NB4 (cell line): ENCODE data around the gene UBAC2.

Source experiments
- DNase-seq: peaks from one replicate; pipeline ENCODE4 v3.0.0; 2010; ENCODE audit warnings: low read depth
- H3K4me3 ChIP-seq: one replicate; pipeline ENCODE4 v1.5.1; 2011; ENCODE audit warnings: mild to moderate bottlenecking, low read depth, low read length, moderate library complexity
- MYC ChIP-seq: IDR thresholded peaks from 2 replicates; pipeline ENCODE4 v1.6.1; 2011; ENCODE audit warnings: low read depth, low read length
- POLR2A ChIP-seq: IDR thresholded peaks from 2 replicates; pipeline ENCODE4 v1.6.1; 2011; ENCODE audit warnings: mild to moderate bottlenecking; ENCODE audit not compliant: insufficient read length; ENCODE audit errors: extremely low read depth
- TF ChIP-seq, protein P1 (sequence below): IDR thresholded peaks from 2 replicates; pipeline ENCODE4 v1.6.1; 2011; ENCODE audit warnings: low read depth, low read length
- TF ChIP-seq, protein P2 (sequence below): IDR thresholded peaks from one replicate; pipeline ENCODE4 v1.5.1; 2012; ENCODE audit warnings: low read depth, low read length

The UBAC2 gene

GRCh38 chr13:99421758-99422585, 221.3 kb downstream of the UBAC2 start:
- TF ChIP-seq MYC (no peak), POLR2A (no peak)
- TF ChIP-seq, protein P1, sequence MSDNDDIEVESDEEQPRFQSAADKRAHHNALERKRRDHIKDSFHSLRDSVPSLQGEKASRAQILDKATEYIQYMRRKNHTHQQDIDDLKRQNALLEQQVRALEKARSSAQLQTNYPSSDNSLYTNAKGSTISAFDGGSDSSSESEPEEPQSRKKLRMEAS, result no peak
- TF ChIP-seq, protein P2, sequence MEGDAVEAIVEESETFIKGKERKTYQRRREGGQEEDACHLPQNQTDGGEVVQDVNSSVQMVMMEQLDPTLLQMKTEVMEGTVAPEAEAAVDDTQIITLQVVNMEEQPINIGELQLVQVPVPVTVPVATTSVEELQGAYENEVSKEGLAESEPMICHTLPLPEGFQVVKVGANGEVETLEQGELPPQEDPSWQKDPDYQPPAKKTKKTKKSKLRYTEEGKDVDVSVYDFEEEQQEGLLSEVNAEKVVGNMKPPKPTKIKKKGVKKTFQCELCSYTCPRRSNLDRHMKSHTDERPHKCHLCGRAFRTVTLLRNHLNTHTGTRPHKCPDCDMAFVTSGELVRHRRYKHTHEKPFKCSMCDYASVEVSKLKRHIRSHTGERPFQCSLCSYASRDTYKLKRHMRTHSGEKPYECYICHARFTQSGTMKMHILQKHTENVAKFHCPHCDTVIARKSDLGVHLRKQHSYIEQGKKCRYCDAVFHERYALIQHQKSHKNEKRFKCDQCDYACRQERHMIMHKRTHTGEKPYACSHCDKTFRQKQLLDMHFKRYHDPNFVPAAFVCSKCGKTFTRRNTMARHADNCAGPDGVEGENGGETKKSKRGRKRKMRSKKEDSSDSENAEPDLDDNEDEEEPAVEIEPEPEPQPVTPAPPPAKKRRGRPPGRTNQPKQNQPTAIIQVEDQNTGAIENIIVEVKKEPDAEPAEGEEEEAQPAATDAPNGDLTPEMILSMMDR, result no peak
- peak; percentile 36 for DNase-seq
- H3K4me3 ChIP-seq, result no peak overlapping the region

DNA sequence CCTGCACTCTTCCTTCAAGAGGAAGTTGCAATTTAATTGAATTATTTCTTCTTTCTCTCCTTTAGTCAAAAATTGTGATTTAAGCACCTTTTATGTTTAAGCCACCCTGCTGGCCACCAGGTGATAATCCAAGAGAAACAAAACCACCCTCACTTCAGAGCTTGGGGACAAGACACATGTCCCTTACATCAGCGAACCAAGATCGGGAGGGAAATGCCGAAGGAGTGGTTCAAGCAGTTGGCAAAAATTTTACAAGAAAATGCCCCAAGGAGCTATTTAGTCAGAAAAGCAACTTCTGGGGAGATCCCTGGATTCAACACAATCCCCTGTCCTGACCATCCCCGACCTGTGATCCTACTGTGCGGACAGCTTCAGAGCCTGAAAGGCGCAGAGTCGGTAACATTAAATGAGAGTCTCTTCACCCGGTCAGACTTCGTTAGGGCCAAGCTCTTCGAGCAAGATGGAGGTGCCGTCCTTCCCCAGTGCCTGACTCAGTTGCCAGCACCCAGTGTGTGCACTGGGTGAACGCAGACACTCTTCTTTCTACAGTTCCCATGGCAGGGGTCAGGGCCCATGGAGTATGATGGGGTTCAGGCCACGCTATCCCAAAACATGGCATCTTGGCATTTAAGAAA, 222.0 kb downstream of the UBAC2 start:
- no peak for DNase-seq
- TF ChIP-seq MYC, result no peak
- TF ChIP-seq, protein P1, result no peak
- TF ChIP-seq, protein P2, result no peak
- TF ChIP-seq POLR2A, result no peak
- no peak overlapping the region for H3K4me3 ChIP-seq

DNA sequence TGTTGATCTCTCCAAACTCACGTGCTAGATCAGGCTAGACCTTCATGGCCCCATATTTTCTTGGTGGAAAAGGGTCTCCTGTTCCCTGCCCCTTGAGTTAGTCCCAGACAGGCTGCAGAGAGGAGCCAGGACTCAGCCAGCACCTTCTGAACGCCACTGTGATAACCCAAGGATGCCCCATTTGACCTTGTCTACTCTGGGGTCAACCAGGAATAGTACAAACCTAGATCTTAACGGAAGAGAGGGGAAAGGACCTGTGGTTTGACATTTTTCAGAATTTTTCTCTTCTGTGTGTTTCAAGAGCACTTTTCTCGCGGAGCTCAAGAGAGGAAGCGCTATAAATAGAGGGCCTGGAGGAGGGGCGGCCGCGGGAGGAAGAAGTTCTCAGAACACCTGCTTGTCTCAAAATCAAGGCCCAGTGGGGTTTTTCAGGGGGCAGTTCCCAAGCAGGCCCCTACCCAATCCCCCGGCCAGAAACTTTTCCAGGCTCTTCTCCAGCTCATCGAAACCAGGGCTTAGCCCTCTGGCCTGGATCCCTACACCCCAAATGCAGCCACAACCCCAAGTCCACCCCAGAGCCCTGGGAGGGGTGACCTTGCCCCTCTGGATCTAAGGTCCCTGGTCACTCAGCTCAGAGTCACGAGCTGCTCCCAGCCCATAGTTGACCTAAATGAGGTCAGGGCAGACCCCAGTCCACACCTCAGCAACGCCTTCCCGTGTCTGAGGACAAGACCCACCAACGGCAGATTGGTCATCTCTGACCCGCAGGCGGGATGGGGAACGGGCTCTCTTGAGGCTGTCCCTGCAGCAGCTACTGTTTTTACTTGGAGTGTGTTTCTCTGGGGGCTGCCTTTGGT, 225.1 kb downstream of the UBAC2 start:
- peak; percentile 48 for DNase-seq
- no peak overlapping the region for H3K4me3 ChIP-seq

DNA sequence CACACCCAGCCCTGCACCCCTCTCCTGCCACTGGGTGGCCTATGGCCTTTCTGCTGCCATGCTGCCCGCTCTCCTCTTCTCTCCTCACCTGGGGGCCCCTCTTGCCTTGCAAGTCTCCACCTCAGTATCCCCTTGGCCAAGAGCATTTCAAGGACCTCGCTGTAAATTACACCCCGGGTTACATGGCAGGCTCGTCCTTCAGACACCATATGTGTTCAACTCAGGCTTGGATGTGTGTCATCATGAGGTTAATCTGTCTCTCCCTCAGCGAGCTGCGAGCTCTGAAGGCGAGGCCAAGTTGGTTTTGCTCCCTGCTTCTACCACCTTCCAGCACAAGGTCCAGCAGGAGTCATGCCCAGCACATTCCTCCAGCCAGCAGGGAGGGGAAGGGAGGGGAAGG, 225.8 kb downstream of the UBAC2 start:
- TF ChIP-seq, protein P1, result no peak
- TF ChIP-seq MYC (no peak), POLR2A (no peak)
- TF ChIP-seq, protein P2, result no peak
- DNase-seq, result no peak
- no peak overlapping the region for H3K4me3 ChIP-seq

More for the DNA sequence above, 225.1 kb downstream of the UBAC2 start:
- TF ChIP-seq, protein P1, result no peak
- TF ChIP-seq POLR2A, result no peak
- no peak for TF ChIP-seq MYC
- TF ChIP-seq, protein P2, result no peak

DNA sequence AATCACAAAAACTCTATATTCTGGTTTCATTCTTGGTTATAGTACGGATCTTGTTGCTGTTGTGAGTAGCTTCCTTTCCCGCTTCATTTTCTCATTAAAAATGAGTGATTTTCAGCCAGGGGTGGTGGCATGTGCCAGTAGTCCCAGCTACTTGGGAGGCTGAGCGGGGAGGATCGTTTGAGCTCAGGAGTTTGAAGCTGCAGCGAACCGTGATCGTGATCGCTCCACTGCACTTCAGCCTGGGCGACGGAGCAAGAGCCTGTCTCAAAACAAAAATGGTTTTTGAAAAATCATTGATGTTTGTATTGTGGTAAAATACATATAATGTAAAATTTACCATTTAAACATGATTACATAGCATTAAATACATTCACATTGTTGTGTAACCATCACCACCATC, 229.0 kb downstream of the UBAC2 start:
- no peak overlapping the region for H3K4me3 ChIP-seq
- DNase-seq, result no peak
- TF ChIP-seq MYC (no peak), POLR2A (no peak)
- TF ChIP-seq, protein P1, result no peak
- TF ChIP-seq, protein P2, result no peak
